OCI-LY1 (cell line): ENCODE data around the gene MED13L.

Experiments
- H2AFZ ChIP-seq: fragments of 200-600 bp; sonication (generic), shearing (Covaris generic); 2 replicates; pipeline ENCODE4 v1.6.0; 2014; ENCODE audit warnings: antibody characterized with exemption, mild to moderate bottlenecking, low read length
- H3F3A ChIP-seq: fragments of 200-600 bp; sonication (generic), shearing (Covaris generic); 2 replicates; pipeline ENCODE4 v1.6.0; 2014; ENCODE audit warnings: mild to moderate bottlenecking, antibody characterized with exemption, low read length, moderate library complexity; ENCODE audit not compliant: insufficient read depth
- H3K27ac ChIP-seq: fragments of 200-600 bp; sonication (generic); 2 replicates; pipeline ENCODE4 v1.5.1; 2014; ENCODE audit warnings: low read length, mixed run types, mild to moderate bottlenecking, low read depth; ENCODE audit not compliant: poor library complexity, severe bottlenecking
- H3K27me3 ChIP-seq: fragments of 200-600 bp; sonication (generic); 2 replicates; pipeline ENCODE4 v1.6.0; 2014; ENCODE audit warnings: antibody characterized with exemption, mild to moderate bottlenecking, low read length, moderate library complexity; ENCODE audit not compliant: insufficient read depth
- H3K36me3 ChIP-seq: fragments of 200-600 bp; sonication (generic); 2 replicates; pipeline ENCODE4 v1.6.1; 2014; ENCODE audit warnings: mild to moderate bottlenecking, antibody characterized with exemption, low read length, moderate library complexity, mixed read lengths; ENCODE audit not compliant: insufficient read depth
- H3K4me1 ChIP-seq: fragments of 200-600 bp; sonication (generic); 2 replicates; pipeline ENCODE4 v1.5.1; 2014; ENCODE audit warnings: mild to moderate bottlenecking, low read length, moderate library complexity; ENCODE audit not compliant: insufficient read depth, severe bottlenecking
- H3K4me2 ChIP-seq: fragments of 200-600 bp; sonication (generic), shearing (Covaris generic); 2 replicates; pipeline ENCODE4 v1.6.1; 2014; ENCODE audit warnings: low read length
- H3K4me3 ChIP-seq: fragments of 200-600 bp; sonication (generic); 2 replicates; pipeline ENCODE4 v1.5.1; 2014; ENCODE audit warnings: low read length, low read depth, mild to moderate bottlenecking, mixed read lengths; ENCODE audit not compliant: poor library complexity, severe bottlenecking
- H3K79me2 ChIP-seq: fragments of 200-600 bp; shearing (Covaris generic); 2 replicates; pipeline ENCODE4 v1.6.1; 2016; ENCODE audit warnings: mixed run types, low read length, mixed read lengths; ENCODE audit not compliant: insufficient read depth
- H3K9ac ChIP-seq: fragments of 200-600 bp; sonication (generic), shearing (Covaris generic); 2 replicates; pipeline ENCODE4 v1.6.1; 2014; ENCODE audit warnings: mild to moderate bottlenecking, low read length, mixed read lengths
- H3K9me2 ChIP-seq: fragments of 200-600 bp; sonication (generic), shearing (Covaris generic); 2 replicates; pipeline ENCODE4 v1.6.1; 2014; ENCODE audit warnings: low read depth, mild to moderate bottlenecking, low read length, mixed read lengths
- H3K9me3 ChIP-seq: fragments of 200-600 bp; shearing (Covaris generic); 2 replicates; pipeline ENCODE4 v1.6.1; 2014; ENCODE audit warnings: low read length, mixed read lengths
- H4K20me1 ChIP-seq: fragments of 200-600 bp; sonication (generic), shearing (Covaris generic); 2 replicates; pipeline ENCODE4 v1.6.0; 2016; ENCODE audit warnings: mild to moderate bottlenecking, low read length; ENCODE audit not compliant: insufficient read depth
- CTCF ChIP-seq: fragments of 200-600 bp; sonication (generic), shearing (Covaris generic); IDR thresholded peaks from 2 replicates; pipeline ENCODE4 v1.5.1; 2017; ENCODE audit warnings: mild to moderate bottlenecking, antibody characterized with exemption, low read length, moderate library complexity, mixed read lengths
- EZH2 ChIP-seq: fragments of 200-600 bp; sonication (generic), shearing (Covaris generic); IDR thresholded peaks from 2 replicates; pipeline ENCODE4 v1.8.0; 2017; ENCODE audit warnings: borderline replicate concordance, mixed run types, mild to moderate bottlenecking, antibody characterized with exemption, low read length, moderate library complexity, mixed read lengths

The MED13L gene

DNA sequence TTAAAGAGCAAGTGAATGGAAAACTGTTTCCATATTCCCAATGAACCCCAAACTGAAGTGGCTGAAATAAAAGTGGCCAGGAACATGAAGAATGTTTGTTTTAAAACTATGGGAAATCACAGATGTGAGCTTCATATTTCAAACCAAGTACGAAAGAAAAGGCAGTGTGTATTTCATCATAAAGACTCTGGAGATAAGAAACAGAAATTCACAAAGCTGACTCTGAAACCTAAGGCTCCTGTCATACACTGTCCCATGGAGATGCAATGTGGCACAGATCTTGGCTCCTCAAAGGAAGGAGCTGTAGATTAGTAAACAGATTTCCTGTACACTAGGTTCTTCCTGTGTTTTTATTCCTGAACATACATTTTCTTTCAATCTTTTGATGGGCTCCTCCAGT, 304.4 kb downstream of the MED13L start:
- no peaks in the 10 kb centered on the region for H3K9me3 ChIP-seq

DNA sequence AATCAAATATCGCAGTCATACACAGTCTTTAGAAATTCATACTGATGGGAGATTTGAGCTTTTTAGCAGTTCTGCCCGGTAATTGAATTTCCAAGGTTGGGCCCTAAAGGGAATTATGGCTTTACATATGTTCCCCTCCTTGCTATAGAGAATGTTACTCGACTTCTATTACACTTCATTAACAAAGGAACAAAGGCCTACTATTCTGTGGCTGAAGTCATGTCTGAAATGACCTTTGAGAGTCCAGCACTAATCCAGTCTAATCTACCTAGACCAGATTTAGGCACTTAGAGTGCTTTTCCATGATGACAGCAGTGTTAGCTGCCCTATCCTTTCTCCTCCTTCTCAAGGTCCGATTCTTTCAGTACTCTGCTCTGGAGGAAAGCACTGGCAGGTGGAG, 305.3 kb downstream of the MED13L start:
- H3K27ac ChIP-seq = no peak overlapping the region
- H3K4me3 ChIP-seq = no peak overlapping the region
- H3K27me3 ChIP-seq = no peaks in the 10 kb centered on the region
- H3K9me3 ChIP-seq = no peaks in the 10 kb centered on the region
- no peaks in the 10 kb centered on the region for H4K20me1 ChIP-seq
- no peak overlapping the region for H3K4me2 ChIP-seq
- no peaks in the 10 kb centered on the region for H3K79me2 ChIP-seq
- no peaks in the 10 kb centered on the region for H3F3A ChIP-seq
- no peak for TF ChIP-seq EZH2
- TF ChIP-seq CTCF = no peak
- H3K36me3 ChIP-seq = peaks cover 34% of the 10 kb centered on the region; the same call in 1 of the 2 replicates
- no peaks in the 10 kb centered on the region for H3K4me1 ChIP-seq
- H3K9ac ChIP-seq = no peak overlapping the region
- no peak overlapping the region for H2AFZ ChIP-seq
- no peaks in the 10 kb centered on the region for H3K9me2 ChIP-seq

More for the DNA sequence above, 304.4 kb downstream of the MED13L start:
- H3K4me2 ChIP-seq = no peak overlapping the region
- H3K4me1 ChIP-seq = no peaks in the 10 kb centered on the region
- no peaks in the 10 kb centered on the region for H3K79me2 ChIP-seq
- H3K9ac ChIP-seq = no peak overlapping the region
- no peak overlapping the region for H2AFZ ChIP-seq
- H3F3A ChIP-seq = no peaks in the 10 kb centered on the region
- H3K27ac ChIP-seq = no peak overlapping the region
- H4K20me1 ChIP-seq = no peaks in the 10 kb centered on the region
- peaks cover 33% of the 10 kb centered on the region; the same call in 1 of the 2 replicates for H3K36me3 ChIP-seq
- H3K4me3 ChIP-seq = no peak overlapping the region
- H3K27me3 ChIP-seq = no peaks in the 10 kb centered on the region
- TF ChIP-seq EZH2 = no peak
- no peak for TF ChIP-seq CTCF
- H3K9me2 ChIP-seq = no peaks in the 10 kb centered on the region

GRCh38 chr12:115968211-115968610, 309.3 kb downstream of the MED13L start:
- no peaks in the 10 kb centered on the region for H3K79me2 ChIP-seq
- H3K9me2 ChIP-seq = no peaks in the 10 kb centered on the region
- no peak overlapping the region for H2AFZ ChIP-seq
- H4K20me1 ChIP-seq = no peaks in the 10 kb centered on the region
- TF ChIP-seq CTCF (no peak), EZH2 (no peak)
- no peaks in the 10 kb centered on the region for H3K9me3 ChIP-seq
- peaks cover 51% of the 10 kb centered on the region; the same call in 1 of the 2 replicates for H3K36me3 ChIP-seq
- H3K4me1 ChIP-seq = no peaks in the 10 kb centered on the region
- H3K4me2 ChIP-seq = no peak overlapping the region
- H3K27me3 ChIP-seq = no peaks in the 10 kb centered on the region
- H3K27ac ChIP-seq = no peak overlapping the region
- H3F3A ChIP-seq = no peaks in the 10 kb centered on the region
- no peak overlapping the region for H3K9ac ChIP-seq
- H3K4me3 ChIP-seq = no peak overlapping the region
